HEK293T (cell line): Measurements from ENCODE around the gene LTBP2.

Experiments used
- BHLHE40 ChIP-seq: fragments of 450-650 bp; IDR thresholded peaks from 2 replicates; pipeline ENCODE4 v1.6.1; 2016; ENCODE audit warnings: mild to moderate bottlenecking, moderate library complexity, borderline replicate concordance
- CTBP1 ChIP-seq: fragments of 450-650 bp; IDR thresholded peaks from 2 replicates; pipeline ENCODE4 v1.6.1; 2016; ENCODE audit warnings: borderline replicate concordance
- FOXK2 ChIP-seq: fragments of 450-650 bp; IDR thresholded peaks from 2 replicates; pipeline ENCODE4 v1.6.1; 2016; ENCODE audit warnings: mild to moderate bottlenecking
- LEF1 ChIP-seq: fragments of 450-650 bp; IDR thresholded peaks from 2 replicates; pipeline ENCODE4 v1.6.1; 2017; ENCODE audit warnings: mild to moderate bottlenecking, borderline replicate concordance
- NFRKB ChIP-seq: fragments of 450-650 bp; IDR thresholded peaks from 2 replicates; pipeline ENCODE4 v1.6.1; 2016; ENCODE audit warnings: mild to moderate bottlenecking, moderate library complexity
- SP1 ChIP-seq: fragments of 450-650 bp; IDR thresholded peaks from 2 replicates; pipeline ENCODE4 v1.6.1; 2017
- ZNF384 ChIP-seq: fragments of 450-650 bp; IDR thresholded peaks from 2 replicates; pipeline ENCODE4 v1.6.1; 2016
- TF ChIP-seq, protein P1 (sequence below): fragments of 450-650 bp; IDR thresholded peaks from 2 replicates; pipeline ENCODE4 v1.6.1; 2016

DNA sequence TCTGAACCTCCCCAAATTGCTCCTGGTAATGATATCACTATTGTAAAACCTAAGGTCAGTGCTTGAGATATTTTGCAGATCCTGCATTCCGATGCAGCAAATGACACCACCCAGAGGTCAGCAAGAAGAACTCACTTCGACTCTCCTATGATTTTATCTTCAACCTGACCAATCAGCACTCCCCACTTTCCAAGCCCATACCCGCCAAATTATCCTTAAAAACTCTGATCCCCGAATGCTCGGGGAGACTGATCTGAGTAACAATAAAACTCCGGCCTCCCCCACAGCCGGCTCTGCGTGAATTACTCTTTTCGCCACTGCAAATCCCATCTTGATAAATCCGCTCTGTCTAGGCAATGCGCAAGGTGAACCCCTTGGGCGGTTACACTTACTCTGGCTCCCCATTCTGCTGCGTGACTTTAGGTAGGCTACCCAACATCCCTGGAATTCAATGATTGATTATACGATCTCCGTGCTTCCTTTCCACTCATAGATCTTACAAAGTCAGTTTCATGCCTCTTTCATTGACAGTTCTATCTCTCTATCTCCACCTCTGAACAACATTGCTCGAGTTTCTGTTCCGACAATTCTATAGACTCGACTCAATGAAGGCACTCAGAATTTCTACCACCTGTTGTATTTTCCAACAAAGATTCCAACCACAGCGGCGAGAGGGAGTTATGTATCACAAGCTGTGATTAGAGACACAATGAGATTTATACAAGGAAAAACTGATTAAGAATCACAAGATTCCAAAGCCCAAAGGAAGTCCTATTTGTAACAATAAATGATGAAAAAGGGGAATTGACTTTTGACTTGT lies 119.9 kb downstream of the LTBP2 start:
- no peak for TF ChIP-seq ZNF384
- TF ChIP-seq LEF1 = no peak
- TF ChIP-seq NFRKB = no peak
- no peak for TF ChIP-seq FOXK2
- TF ChIP-seq, protein P1, sequence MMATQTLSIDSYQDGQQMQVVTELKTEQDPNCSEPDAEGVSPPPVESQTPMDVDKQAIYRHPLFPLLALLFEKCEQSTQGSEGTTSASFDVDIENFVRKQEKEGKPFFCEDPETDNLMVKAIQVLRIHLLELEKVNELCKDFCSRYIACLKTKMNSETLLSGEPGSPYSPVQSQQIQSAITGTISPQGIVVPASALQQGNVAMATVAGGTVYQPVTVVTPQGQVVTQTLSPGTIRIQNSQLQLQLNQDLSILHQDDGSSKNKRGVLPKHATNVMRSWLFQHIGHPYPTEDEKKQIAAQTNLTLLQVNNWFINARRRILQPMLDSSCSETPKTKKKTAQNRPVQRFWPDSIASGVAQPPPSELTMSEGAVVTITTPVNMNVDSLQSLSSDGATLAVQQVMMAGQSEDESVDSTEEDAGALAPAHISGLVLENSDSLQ = no peak
- TF ChIP-seq CTBP1 = no peak
- TF ChIP-seq BHLHE40 = no peak
- no peak for TF ChIP-seq SP1
